GM18870 (cell line): Measurements from ENCODE around the gene SETD2.
"Not testable (repeated sequence)": the region's sequence is repeated elsewhere in the genome, so short reads cannot be mapped to it uniquely, and the experiment has no call there.

Source experiments
- ATAC-seq: cut with Tn5 transposase; IDR thresholded peaks from one replicate; pipeline ENCODE4 v1.9.1; 2021; ENCODE audit warnings: moderate library complexity; ENCODE audit not compliant: unreplicated experiment

The SETD2 gene

DNA sequence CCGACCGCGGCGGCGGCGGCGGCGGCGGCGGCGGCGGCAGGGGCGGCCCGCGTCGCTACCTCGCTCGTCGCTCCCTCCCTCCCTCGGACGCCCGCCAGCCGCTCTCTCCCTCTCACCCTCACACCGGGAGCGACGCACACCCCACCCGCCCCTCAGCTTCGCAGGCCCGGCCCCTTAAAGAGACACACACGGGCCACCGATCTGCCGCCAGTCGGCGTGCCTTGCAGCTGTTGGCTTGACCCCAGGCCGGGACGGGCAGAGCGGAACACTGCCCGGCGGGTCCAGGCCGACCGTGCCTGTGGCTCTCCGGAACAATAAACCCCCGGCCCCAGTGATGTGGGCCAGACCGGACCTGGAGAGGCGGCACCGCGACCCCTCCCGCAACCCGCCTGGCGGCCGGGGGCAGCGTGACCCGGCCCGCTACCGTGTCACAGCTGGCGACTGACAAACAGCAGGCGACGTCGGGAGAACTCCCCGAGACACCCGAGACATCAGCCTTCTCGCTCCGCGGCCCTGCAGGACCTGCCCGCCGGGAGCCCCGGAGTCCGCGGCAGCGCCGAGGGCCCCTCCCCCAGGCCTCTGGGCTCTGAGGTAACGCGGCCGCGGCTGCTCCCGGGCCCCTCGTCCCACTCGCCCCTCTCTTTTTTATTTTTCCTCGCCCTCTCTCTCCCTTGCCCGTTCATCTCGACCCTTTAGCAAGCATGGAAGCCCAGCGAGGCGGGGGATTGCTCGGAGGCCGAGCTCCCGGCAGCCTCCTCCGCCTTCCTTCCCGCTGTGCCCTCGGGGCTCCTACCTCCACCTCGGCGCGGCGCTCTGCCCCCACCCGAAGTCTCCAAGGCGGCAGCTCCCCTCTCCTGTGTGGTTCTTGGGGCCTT is at the start of gene SETD2:
TSS of gene SETD2 (minus strand) at position 107 of the 875 bp plus-strand sequence. CDS start 189 bp downstream, outside the sequence.
- peak; percentile 43 for ATAC-seq

- no peak for ATAC-seq
Measured at GRCh38 chr3:47210863-47211405, 47.0 kb upstream of the SETD2 start.

DNA sequence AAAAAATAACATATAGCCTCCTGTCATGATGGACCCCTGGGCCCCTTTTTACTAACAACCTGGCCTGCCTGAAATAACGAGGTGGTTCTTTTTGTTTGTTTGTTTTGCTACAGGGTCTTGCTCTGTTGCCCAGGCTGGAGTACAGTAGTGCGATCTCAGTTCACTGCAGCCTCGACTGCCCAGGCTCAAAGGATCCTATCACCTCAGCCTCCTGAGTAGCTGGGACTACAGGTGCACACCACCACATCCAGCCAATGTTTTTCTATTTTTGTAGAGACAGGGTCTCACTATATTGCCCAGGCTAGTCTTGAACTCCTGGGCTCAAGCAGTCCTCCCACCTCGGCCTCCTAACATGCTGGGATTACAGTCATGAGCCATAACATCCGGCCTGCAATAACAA is 42.1 kb upstream of the SETD2 start:
- ATAC-seq, result not testable (repeated sequence)

DNA sequence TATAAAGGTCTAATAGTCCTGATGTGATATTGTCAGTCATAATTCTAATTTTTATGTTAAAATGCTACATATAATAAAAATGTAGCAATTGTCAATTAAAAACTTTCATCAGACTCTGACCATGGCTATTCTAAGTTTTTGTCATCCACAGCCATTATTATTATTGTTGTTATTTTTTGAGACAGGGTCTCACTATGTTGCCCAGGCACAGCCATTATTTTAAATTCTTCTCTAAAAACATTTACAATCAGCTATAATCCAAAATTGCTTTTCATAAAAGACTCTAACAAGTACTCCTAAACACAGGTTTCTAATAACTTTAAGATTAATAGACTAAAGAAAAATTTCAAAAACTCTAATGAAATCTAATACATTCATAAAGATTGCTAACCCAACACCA is 41.0 kb upstream of the SETD2 start:
- ATAC-seq, result no peak

GRCh38 chr3:47202542-47202941 is 38.6 kb upstream of the SETD2 start:
- no peak for ATAC-seq

- ATAC-seq, result no peak
Measured at GRCh38 chr3:47197287-47197686, 33.4 kb upstream of the SETD2 start.

- ATAC-seq, result no peak
Measured at GRCh38 chr3:47194994-47195393, 31.1 kb upstream of the SETD2 start.

DNA sequence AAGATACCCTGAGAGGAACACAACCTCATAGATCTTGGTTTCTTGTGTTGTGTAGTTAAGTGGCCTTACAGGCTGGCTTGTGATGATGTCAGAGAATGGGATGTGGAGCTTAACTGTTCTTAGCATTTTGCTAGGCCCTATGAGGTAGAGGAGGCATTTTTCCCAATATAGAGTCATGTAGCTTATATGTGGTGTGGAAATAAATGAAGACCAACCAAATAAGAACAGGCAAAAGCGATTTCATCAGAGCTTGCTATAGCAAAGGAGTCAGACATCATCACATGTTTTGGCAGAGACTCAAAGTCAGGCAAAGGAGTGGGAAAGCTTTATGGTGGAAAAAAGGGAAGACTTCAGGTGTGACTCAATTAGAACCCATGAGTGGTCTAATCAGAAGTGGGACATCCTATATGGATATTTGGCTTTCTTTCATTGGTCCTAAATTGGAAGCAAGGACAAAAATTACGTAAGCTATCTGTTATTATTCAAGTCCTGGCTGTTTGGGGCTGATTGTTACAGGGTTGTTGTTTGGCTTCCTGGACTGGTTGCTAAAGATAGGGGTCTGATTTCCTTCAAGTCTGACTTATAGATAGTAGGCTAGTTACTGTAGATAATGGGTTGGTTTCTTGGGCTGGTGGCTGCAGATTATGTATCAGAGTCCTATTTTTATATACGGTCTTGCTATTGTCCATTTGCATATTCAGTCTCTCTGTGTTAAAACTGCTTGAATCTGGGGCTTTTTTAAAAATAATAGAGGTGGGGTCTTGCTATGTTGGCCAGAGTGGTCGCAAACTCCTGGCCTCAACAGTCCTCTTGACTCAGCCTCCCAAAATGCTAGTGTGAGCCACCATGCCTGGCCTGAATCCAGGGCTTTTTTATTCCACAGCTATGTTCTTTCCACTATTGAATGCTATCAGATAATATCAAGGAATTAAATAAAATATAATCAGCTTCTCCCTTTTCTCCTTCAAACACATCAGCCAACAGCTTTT is 30.3 kb upstream of the SETD2 start:
- no peak for ATAC-seq

GRCh38 chr3:47186285-47186684 is 22.4 kb upstream of the SETD2 start:
- ATAC-seq, result no peak

- ATAC-seq, result not testable (repeated sequence)
Measured at GRCh38 chr3:47181685-47182084, 17.8 kb upstream of the SETD2 start.

- not testable (repeated sequence) for ATAC-seq
Measured at GRCh38 chr3:47180011-47180410, 16.1 kb upstream of the SETD2 start.

GRCh38 chr3:47176582-47176981 is 12.7 kb upstream of the SETD2 start:
- ATAC-seq, result no peak

DNA sequence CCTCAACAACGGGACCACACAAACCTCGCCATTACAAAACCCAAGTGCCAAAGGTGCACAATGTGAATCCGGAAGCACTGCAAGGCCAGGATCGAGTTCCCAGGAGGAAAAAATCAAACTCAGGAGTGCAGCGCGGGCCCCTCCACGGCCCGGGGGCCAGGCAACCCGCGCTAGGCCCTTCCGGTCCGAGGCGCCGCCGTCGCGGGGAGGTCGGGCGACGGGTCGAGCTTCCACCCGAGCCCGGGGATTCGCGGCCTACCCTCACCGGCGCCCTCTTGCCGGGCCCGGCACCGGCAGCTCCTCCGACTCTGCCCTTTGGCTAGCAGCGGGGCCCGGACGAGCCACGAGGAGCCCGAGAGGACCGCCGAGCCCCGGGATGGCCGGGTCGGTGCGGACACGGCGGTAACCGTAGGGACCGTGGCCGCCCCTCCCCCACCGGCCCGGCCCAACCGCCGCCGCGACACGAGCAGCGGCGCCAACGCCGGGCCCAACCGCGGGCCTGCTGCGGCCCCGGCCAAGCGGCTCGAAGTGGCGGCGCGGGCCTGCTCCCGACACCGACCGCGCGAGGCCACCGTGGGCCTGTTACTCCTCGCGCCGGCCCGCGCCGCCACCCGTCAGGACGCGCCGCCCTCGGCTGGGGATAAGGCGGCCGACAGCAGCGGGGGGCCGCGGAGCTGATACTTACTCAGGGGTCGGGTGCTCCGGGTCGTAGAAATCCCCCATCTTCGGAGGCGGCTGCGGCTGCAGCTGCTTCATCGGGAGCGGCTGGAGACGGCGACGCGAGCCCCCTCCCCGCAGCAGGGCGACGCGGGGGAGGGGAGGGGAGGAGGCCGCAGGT is 525 bp downstream of the SETD2 start:
- ATAC-seq, result peak; percentile 10

- ATAC-seq, result no peak
Measured at GRCh38 chr3:47162697-47163168, 1.2 kb downstream of the SETD2 start.

DNA sequence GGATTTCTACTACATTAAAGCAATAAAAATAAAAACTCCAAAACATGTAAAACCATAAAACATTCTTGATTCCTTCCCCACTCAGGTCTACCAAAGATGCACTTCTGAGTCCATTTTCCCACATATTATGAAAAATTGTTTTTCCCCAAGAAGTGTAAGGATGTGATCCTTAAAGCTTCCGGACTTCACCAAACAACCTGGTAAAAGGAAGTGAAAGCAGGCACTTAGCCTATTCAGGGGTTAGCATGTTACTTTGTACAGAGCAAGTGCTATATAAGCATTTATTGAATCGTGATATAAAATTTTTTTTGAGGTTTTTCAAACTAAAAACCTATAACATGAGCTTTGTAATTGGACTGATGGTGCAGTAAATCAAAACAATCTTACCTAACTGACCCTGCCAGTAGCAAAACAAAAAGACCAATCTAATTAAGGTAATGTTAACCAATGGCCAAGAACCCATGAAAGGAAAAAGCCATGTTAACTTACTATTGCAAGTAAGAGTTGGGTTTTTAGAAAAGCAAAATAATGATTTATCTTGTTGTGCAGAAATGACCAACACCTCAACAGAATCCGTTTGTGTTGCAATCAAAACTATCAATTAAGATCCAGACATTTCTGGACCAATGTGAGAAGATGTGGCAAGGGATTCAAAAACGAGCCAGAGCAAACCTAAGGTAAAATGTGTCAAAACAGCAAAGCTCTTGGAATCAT is 1.8 kb downstream of the SETD2 start:
- no peak for ATAC-seq

DNA sequence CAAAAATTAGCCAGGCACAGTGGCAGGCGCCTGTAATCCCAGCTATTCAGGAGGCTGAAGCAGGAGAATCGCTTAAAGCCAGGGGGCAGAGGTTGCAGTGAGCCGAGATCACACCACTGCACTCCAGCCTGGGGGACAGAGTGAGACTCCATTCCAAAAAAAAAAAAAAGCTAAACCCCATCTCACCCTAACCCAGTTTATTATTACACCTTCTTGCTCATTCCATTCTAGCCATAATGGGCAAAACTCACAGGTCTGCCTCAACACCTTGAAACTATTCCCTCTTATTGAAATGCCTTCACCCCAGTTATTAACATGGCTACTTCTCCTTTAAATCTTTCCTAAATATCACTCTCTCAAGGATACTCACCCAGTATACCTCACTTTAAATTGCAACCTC is 4.1 kb downstream of the SETD2 start:
- no peak for ATAC-seq

DNA sequence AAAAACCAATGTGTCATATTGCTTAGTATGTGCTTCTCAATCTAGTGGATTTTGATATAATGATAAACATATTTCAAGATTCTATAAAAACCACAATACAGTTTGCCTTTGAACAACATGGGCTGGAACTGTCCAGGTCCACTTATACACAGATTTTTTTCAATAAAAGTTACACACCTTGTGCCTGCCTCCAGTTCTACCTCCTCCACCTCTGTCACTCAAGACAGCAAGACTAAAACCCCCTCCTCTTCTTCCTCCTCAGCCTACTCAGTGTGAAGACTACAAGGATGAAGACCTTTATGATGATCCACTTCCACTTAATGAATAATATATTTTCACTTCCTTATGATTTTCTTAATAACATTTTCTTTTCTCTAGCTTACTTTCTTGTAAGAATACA is 5.7 kb downstream of the SETD2 start:
- ATAC-seq, result no peak

DNA sequence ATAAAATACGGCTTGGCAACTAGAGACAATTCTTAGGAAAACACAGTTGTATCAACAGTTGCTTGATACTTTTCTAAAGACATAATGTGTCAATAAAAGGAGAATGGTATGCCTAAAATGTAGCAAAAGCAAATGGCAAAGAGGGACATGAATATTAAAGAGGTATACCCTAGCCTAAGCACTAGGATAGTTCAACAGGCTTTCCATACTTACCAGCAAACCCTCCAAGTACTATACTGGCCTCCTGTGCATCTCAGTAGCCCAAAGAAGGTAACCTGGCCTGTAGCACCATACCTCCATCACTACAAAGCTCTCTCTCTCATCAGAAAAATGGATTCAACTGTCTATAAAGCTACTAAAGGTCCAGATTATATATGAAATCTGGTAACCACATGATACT is 7.5 kb downstream of the SETD2 start:
- ATAC-seq, result no peak

DNA sequence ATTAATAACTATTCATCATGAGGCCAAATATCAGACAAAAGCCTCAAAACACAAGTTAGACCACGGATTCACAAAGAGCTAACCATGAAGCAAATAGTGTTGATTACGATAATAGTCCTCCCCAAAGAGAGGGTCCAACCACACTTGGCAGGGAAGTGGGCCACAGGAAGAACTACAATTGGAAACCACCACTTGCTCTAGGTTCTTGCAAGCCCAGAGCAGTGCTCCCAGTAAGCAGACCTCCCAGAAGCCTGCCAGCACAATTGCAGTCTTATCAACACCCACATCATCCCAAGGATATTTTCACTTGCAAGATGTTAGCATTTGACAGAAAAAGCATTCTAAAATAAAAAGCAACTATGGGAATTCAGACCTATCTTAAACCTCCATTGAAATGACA is 11.3 kb downstream of the SETD2 start:
- no peak for ATAC-seq

DNA sequence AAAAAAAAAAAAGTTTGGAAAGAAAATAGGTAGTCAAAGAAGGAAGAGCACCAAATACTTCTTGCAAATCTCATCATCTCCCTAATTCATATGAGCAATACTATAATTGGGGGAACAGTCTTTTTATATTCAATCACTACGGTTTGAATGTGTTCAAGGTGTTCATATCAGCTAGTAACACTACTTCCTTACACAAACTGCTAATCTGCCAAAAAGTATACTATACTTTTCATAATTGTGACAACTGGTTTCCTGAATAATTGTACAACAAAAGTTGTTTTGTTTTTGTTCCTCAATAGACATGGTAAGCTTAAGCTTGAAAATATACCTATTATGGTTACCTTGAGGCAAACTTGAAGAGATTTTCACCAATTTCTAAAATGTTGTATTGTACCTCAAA is 12.1 kb downstream of the SETD2 start:
- no peak for ATAC-seq
